HL-60 (cell line): ENCODE results near the gene MIEN1.

ENCODE experiments used
- DNase-seq, 2 experiments: peaks; one replicate each; pipeline ENCODE4 v3.0.0-alpha.2; 2010 to 2020; ENCODE audit warnings: low read depth in 1 of 2, low spot score in 1 of 2
- H3K27ac ChIP-seq: fragments of 250-450 bp; sonication (Bioruptor Pico); replicated peaks from 2 replicates; pipeline ENCODE4 v1.5.1; 2020; ENCODE audit warnings: mild to moderate bottlenecking, moderate library complexity
- H3K27me3 ChIP-seq: fragments of 250-450 bp; sonication (Bioruptor Pico); 2 replicates; pipeline ENCODE4 v1.5.1; 2021; ENCODE audit warnings: mild to moderate bottlenecking, moderate library complexity; ENCODE audit not compliant: insufficient read depth, poor library complexity, severe bottlenecking
- H3K4me3 ChIP-seq: replicated peaks from 2 replicates; pipeline ENCODE4 v1.5.1; 2011; ENCODE audit warnings: mild to moderate bottlenecking, control low read depth, low read length; ENCODE audit not compliant: insufficient read depth
- CTCF ChIP-seq: IDR thresholded peaks from one replicate; pipeline ENCODE4 v1.5.1; 2011; ENCODE audit warnings: low read length, control low read depth, inconsistent platforms; ENCODE audit not compliant: insufficient read depth
- GABPA ChIP-seq: IDR thresholded peaks from 2 replicates; pipeline ENCODE4 v1.6.1; 2012; ENCODE audit warnings: low read depth
- POLR2AphosphoS5 ChIP-seq: IDR thresholded peaks from 2 replicates; pipeline ENCODE4 v1.6.1; 2012; ENCODE audit warnings: low read depth
- SPI1 ChIP-seq: IDR thresholded peaks from 2 replicates; pipeline ENCODE4 v1.6.1; 2012; ENCODE audit warnings: low read depth, mild to moderate bottlenecking, borderline replicate concordance
- TF ChIP-seq, protein P1 (sequence below): IDR thresholded peaks from 2 replicates; pipeline ENCODE4 v1.6.1; 2012; ENCODE audit warnings: low read depth; ENCODE audit not compliant: insufficient replicate concordance

The MIEN1 gene

GRCh38 chr17:39688945-39689344 lies 41.4 kb downstream of the MIEN1 start:
- Histone ChIP-seq H3K4me3 (no peak overlapping the region), H3K27me3 (no peaks in the 10 kb centered on the region), H3K27ac (no peak overlapping the region)
- DNase-seq: no peak
- TF ChIP-seq GABPA (no peak), CTCF (no peak), SPI1 (no peak), POLR2AphosphoS5 (no peak)
- TF ChIP-seq, protein P1, sequence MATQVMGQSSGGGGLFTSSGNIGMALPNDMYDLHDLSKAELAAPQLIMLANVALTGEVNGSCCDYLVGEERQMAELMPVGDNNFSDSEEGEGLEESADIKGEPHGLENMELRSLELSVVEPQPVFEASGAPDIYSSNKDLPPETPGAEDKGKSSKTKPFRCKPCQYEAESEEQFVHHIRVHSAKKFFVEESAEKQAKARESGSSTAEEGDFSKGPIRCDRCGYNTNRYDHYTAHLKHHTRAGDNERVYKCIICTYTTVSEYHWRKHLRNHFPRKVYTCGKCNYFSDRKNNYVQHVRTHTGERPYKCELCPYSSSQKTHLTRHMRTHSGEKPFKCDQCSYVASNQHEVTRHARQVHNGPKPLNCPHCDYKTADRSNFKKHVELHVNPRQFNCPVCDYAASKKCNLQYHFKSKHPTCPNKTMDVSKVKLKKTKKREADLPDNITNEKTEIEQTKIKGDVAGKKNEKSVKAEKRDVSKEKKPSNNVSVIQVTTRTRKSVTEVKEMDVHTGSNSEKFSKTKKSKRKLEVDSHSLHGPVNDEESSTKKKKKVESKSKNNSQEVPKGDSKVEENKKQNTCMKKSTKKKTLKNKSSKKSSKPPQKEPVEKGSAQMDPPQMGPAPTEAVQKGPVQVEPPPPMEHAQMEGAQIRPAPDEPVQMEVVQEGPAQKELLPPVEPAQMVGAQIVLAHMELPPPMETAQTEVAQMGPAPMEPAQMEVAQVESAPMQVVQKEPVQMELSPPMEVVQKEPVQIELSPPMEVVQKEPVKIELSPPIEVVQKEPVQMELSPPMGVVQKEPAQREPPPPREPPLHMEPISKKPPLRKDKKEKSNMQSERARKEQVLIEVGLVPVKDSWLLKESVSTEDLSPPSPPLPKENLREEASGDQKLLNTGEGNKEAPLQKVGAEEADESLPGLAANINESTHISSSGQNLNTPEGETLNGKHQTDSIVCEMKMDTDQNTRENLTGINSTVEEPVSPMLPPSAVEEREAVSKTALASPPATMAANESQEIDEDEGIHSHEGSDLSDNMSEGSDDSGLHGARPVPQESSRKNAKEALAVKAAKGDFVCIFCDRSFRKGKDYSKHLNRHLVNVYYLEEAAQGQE: no peak

GRCh38 chr17:39688475-39688835 lies 41.9 kb downstream of the MIEN1 start:
- H3K27ac ChIP-seq: peak overlapping the region; percentile 79
- no peak for TF ChIP-seq SPI1
- no peak for DNase-seq
- no peaks in the 10 kb centered on the region for H3K27me3 ChIP-seq
- peak overlapping the region; percentile 71 for H3K4me3 ChIP-seq

DNA sequence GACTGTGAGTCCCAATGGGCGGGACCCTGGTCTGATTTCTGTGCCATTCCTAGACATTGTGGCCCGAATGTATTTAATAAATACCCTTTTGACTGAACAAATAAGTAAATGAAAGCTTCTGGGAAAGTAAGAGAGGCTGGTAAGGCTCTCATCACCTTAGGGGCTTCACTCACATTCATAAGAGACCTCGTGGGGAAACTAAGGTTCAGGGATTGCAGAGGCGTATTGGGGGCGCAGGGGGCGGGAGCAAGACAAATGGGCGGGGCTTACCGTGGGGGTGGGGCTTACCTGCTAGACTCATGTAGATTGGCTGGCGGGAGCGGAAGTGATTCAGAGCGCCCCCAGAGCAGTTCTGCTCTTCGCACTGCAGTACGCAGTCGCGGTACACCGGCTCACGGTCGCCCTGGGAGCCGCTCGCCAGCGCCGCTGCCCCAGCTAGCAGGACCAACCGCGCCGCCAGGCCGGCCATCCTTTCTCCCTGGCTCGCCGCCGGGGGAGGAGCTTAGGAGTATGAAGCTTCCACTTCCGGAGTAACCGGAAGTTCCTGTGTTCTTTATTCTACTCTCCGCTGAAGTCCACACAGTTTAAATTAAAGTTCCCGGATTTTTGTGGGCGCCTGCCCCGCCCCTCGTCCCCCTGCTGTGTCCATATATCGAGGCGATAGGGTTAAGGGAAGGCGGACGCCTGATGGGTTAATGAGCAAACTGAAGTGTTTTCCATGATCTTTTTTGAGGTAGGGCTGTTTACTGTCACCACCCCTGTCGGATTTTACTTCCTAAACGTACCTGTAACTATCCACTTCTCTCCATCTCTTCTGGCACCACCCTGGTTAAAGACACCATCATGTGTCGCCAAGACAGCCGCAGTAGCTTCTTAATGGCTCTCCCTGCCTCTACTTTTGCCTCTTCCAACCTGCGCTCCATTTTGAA lies 42.5 kb downstream of the MIEN1 start, which contains the start of gene PGAP3:
Gene PGAP3 (minus strand): TSS at position 512 of the 929 bp plus-strand sequence. CDS start 43 bp downstream, at position 469.
- Histone ChIP-seq H3K27me3 (no peaks in the 10 kb centered on the region), H3K4me3 (peak within 1 kb of the TSS; percentile 71), H3K27ac (peak within 1 kb of the TSS; percentile 79)
- peak; percentile 82 to 90 for DNase-seq
- TF ChIP-seq CTCF: no peak
- TF ChIP-seq, protein P1: peak; percentile 19
- peak; percentile 98 for TF ChIP-seq GABPA
- TF ChIP-seq SPI1: peak; percentile 66; the same call in 1 of the 2 replicates
- no peak; the same call in 1 of the 2 replicates for TF ChIP-seq POLR2AphosphoS5

DNA sequence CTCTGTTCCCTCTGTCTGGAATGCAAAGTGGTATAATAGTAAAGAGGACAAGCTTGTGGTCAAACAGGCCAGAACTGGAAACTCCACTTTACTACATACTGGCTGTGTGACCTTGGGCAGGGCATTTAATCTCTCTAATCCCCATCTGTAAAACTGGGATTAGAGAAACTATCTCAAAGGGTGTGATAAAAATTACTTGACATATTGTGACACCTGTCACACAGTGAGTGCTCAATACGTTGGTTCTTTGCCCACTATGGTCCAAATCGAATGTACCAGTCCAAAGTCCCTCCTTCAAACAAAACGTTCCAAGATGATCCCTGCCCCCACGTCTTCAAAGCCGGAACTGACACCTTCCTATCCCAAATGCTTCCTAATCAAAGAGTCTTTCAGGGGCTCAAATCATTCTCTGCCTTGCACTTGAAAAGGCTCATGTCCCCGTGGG lies 43.2 kb downstream of the MIEN1 start:
- Histone ChIP-seq H3K4me3 (peak overlapping the region; percentile 71), H3K27me3 (no peaks in the 10 kb centered on the region), H3K27ac (peak overlapping the region; percentile 79)
- DNase-seq: no peak
- TF ChIP-seq POLR2AphosphoS5: no peak
